Fibroblast of the aortic adventitia (primary cell): ENCODE results near the gene NT5DC1. TPM values are rescaled to one million over a fixed set of nuclear protein-coding genes. Genes with fewer than 3 reads are reported as not detected.

Experiments
- DNase-seq: peaks from one replicate; pipeline ENCODE4 v3.0.0-alpha.2; 2010; ENCODE audit warnings: low read depth
- H3K4me3 ChIP-seq: 2 replicates; pipeline ENCODE4 v1.5.1; 2011; ENCODE audit warnings: low read depth, mild to moderate bottlenecking, control low read depth, low read length, moderate library complexity
- CTCF ChIP-seq: IDR thresholded peaks from 2 replicates; pipeline ENCODE4 v1.5.1; 2011; ENCODE audit warnings: mild to moderate bottlenecking, low read length, control low read depth, inconsistent platforms; ENCODE audit not compliant: insufficient read depth
- total RNA-seq: library from RNA; depleted of rRNA; stranded (reverse); fragments of >200 nt; gene quantifications from 2 replicates; pipeline ENCODE4 v1.2.3, GENCODE V29; 2012; ENCODE audit warnings: low replicate concordance

The NT5DC1 gene
- total RNA-seq, 1 donor, result 7.2 TPM

- no peak for DNase-seq
- no peak overlapping the region for H3K4me3 ChIP-seq
- TF ChIP-seq CTCF, result no peak
Measured at GRCh38 chr6:116290799-116291198, 190.1 kb downstream of the NT5DC1 start.

- peak; percentile 14 for DNase-seq
- H3K4me3 ChIP-seq, result no peak overlapping the region
- no peak for TF ChIP-seq CTCF
Measured at GRCh38 chr6:116291701-116292396, 191.2 kb downstream of the NT5DC1 start.

GRCh38 chr6:116292553-116292952 lies 191.9 kb downstream of the NT5DC1 start:
- no peak overlapping the region for H3K4me3 ChIP-seq
- DNase-seq, result no peak
- no peak for TF ChIP-seq CTCF

- DNase-seq, result no peak
- H3K4me3 ChIP-seq, result no peak overlapping the region
- TF ChIP-seq CTCF, result no peak
Measured at GRCh38 chr6:116298273-116298672, 197.6 kb downstream of the NT5DC1 start.

GRCh38 chr6:116298973-116299372 lies 198.3 kb downstream of the NT5DC1 start:
- no peak for TF ChIP-seq CTCF
- DNase-seq, result no peak
- no peak overlapping the region for H3K4me3 ChIP-seq

Other genes starting within 250 kb of the NT5DC1 start
- 2.0 TPM in 2 replicates for gene FRK, start 40.0 kb upstream of the NT5DC1 start, total RNA-seq
- gene COL10A1, start 25.3 kb downstream of the NT5DC1 start, total RNA-seq, result not detected in 2 replicates
- gene TSPYL4, start 153.2 kb downstream of the NT5DC1 start, total RNA-seq, result 14.9 and 15.6 TPM in 2 replicates
- gene TSPYL1, start 179.1 kb downstream of the NT5DC1 start, total RNA-seq, result 83.4 and 126 TPM in 2 replicates